ENCODE data around the gene TARDBP. TPM values are rescaled to one million over a fixed set of nuclear protein-coding genes. Genes with fewer than 3 reads are reported as not detected.
A peak's percentile ranks its signal among the peaks of the same experiment; 100 is the strongest.

TARDBP gene
- total and polyA plus RNA-seq, 9 of the 15 experiments (the other 6 are each of a cell fraction or from before 2014, with no cell fraction given): 122 to 515 (median 243) TPM

DNA sequence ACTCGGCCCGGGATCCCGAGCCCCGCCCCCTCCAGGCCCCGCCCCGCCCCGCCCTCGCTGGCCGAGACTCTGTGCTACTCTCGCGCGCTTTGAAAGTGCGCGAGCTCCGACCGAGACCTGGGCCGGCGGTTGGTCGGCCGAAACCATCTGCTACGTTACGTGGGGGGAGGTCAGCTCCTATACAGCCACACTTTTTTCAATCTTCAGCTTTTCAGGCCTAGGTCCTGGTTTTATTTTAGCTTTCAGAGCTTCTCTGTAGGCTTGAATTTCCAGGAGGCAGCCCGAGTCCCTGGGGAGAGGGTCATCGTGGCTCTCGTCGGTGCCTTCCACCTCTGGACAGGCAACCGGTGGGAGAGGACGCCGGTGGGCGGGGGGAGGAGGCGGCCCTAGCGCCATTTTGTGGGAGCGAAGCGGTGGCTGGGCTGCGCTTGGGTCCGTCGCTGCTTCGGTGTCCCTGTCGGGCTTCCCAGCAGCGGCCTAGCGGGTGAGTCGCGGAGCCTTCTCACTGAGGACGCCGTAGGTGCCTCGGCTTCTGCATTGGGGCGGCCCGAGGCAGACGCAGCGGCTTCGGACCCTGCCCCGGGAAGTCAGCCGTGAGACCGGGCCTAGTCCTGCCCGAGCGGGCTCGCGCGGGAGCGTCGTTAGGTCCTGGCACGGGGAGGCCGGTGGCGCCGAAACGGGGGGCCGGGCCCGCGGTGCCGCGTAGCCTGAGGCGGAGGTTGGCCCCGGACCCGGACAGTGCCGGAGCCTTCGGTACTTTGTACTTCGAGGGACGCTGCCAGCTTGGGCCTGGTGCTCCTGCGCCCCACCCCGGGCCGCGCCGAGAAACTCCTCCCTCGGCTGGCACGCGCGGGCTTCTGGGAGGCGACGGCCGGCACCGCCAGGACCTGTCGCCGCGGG lies at the start of gene TARDBP (continued):
- TF ChIP-seq ETS2 (tag; IDR thresholded peaks at IDR 0.05; ENCODE audit: borderline replicate concordance, poor library complexity, severe bottlenecking) (no peak), ZBED1 (IDR thresholded peaks at IDR 0.05) (peak; percentile 70; the same call in 1 of the 2 replicates), FOXK2 (conservative IDR thresholded peaks at IDR 0.05 in 1 of 2, IDR thresholded peaks at IDR 0.05 in 1 of 2; ENCODE audit: low read depth in 2 of 2) (peak in 1 of 2 experiments; percentile 100; a peak in 2 of 4 replicates), KDM5B (IDR thresholded peaks at IDR 0.05; ENCODE audit: insufficient replicate concordance, low read depth, low read length) (peak; percentile 88), ZNF224 (CRISPR knock-in tag; IDR thresholded peaks at IDR 0.05) (peak; percentile 79; the same call in 1 of the 2 replicates), ILF3 (IDR thresholded peaks at IDR 0.05; ENCODE audit: borderline replicate concordance) (peak; percentile 17; the same call in 1 of the 2 replicates), MECOM (CRISPR knock-in tag; IDR thresholded peaks at IDR 0.05) (no peak), HDAC3 (IDR thresholded peaks at IDR 0.05; ENCODE audit: borderline replicate concordance, partially characterized antibody) (no peak), ETV6 (IDR thresholded peaks at IDR 0.05; ENCODE audit: borderline replicate concordance in 1 of 2, low read depth in 2 of 2, low read length in 1 of 2) (no peak), ETV6 (CRISPR knock-in tag; IDR thresholded peaks at IDR 0.05; ENCODE audit: borderline replicate concordance) (no peak), COPS2 (conservative IDR thresholded peaks at IDR 0.05) (no peak), PURB (CRISPR knock-in tag; IDR thresholded peaks at IDR 0.05; ENCODE audit: low read depth) (no peak), JUNB (CRISPR knock-in tag; conservative IDR thresholded peaks at IDR 0.05) (no peak), FOSL1 (tag; conservative IDR thresholded peaks at IDR 0.05) (no peak), CBX5 (IDR thresholded peaks at IDR 0.05; ENCODE audit: borderline replicate concordance, low read depth) (no peak)
- TF ChIP-seq, protein P1, sequence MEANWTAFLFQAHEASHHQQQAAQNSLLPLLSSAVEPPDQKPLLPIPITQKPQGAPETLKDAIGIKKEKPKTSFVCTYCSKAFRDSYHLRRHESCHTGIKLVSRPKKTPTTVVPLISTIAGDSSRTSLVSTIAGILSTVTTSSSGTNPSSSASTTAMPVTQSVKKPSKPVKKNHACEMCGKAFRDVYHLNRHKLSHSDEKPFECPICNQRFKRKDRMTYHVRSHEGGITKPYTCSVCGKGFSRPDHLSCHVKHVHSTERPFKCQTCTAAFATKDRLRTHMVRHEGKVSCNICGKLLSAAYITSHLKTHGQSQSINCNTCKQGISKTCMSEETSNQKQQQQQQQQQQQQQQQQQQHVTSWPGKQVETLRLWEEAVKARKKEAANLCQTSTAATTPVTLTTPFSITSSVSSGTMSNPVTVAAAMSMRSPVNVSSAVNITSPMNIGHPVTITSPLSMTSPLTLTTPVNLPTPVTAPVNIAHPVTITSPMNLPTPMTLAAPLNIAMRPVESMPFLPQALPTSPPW (CRISPR knock-in tag; IDR thresholded peaks at IDR 0.05): peak; percentile 94
- TF ChIP-seq, protein P2, sequence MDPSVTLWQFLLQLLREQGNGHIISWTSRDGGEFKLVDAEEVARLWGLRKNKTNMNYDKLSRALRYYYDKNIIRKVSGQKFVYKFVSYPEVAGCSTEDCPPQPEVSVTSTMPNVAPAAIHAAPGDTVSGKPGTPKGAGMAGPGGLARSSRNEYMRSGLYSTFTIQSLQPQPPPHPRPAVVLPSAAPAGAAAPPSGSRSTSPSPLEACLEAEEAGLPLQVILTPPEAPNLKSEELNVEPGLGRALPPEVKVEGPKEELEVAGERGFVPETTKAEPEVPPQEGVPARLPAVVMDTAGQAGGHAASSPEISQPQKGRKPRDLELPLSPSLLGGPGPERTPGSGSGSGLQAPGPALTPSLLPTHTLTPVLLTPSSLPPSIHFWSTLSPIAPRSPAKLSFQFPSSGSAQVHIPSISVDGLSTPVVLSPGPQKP (CRISPR knock-in tag; IDR thresholded peaks at IDR 0.05): 0 out of 2 replicates have a peak, but pooled peaks have one; percentile 55
- TF ChIP-seq, protein P3, sequence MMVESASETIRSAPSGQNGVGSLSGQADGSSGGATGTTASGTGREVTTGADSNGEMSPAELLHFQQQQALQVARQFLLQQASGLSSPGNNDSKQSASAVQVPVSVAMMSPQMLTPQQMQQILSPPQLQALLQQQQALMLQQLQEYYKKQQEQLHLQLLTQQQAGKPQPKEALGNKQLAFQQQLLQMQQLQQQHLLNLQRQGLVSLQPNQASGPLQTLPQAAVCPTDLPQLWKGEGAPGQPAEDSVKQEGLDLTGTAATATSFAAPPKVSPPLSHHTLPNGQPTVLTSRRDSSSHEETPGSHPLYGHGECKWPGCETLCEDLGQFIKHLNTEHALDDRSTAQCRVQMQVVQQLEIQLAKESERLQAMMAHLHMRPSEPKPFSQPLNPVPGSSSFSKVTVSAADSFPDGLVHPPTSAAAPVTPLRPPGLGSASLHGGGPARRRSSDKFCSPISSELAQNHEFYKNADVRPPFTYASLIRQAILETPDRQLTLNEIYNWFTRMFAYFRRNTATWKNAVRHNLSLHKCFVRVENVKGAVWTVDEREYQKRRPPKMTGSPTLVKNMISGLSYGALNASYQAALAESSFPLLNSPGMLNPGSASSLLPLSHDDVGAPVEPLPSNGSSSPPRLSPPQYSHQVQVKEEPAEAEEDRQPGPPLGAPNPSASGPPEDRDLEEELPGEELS (CRISPR knock-in tag; IDR thresholded peaks at IDR 0.05; ENCODE audit: borderline replicate concordance): peak; percentile 88; the same call in 1 of the 2 replicates

All from K562 (cell line).